GM19452 (cell line): ENCODE results near the gene BSND.
A peak's percentile ranks its signal among the peaks of the same experiment; 100 is the strongest.
"Not testable (repeated sequence)": the region's sequence is repeated elsewhere in the genome, so short reads cannot be mapped to it uniquely, and the experiment has no call there.

Experiments
- ATAC-seq: cut with Tn5 transposase; IDR thresholded peaks from one replicate; pipeline ENCODE4 v1.9.1; 2021; ENCODE audit not compliant: unreplicated experiment

Gene BSND

GRCh38 chr1:54998677-54999076 is at the start of gene BSND:
TSS of gene BSND (plus strand) at chr1:54998933. CDS start at chr1:54999187, 254 bp downstream.
- ATAC-seq: no peak

DNA sequence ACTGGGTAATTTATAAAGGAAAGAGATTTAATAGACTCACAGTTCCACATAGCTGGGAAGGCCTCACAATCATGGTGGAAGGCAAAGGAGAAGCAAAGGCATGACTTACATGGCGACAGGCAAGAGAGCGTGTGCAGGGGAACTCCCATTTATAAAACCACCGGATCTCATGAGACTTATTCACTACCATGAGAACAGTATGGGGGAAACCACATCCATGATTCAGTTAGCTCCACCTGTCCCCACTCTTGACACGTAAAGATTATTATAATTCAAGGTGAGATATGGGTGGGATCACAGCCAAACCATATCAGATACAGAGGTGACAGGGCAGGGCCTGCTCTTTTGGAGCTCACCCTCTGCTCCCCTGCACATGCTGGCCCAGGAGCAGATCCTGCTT is 49.7 kb upstream of the BSND start:
- ATAC-seq: no peak

- no peak for ATAC-seq
Measured at GRCh38 chr1:54950006-54950368, 48.7 kb upstream of the BSND start.

- ATAC-seq: no peak
Measured at GRCh38 chr1:54950369-54951163, 48.2 kb upstream of the BSND start.

GRCh38 chr1:54951810-54952226 is 46.9 kb upstream of the BSND start:
- ATAC-seq: no peak

GRCh38 chr1:54952950-54953718 is 45.6 kb upstream of the BSND start:
- no peak for ATAC-seq

DNA sequence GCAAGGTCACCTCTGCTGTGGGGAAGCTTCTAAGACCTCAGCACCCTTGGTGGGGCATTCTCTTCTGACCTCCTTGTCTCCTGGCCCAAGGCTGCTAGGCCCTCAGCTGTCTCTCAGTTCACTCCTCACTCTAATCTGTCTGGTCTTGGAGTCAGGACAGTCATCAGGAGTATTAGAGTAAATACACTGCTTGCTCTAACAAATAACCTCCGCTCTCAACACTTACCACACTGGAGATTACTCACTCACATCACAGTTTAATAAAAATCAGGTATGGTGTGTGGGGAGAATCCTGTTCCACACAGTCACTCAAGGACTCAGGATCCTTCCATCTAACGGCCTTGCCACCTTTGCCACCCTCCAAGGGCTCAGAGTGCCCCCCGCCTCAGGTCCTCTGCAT is 44.9 kb upstream of the BSND start:
- no peak for ATAC-seq

GRCh38 chr1:54955359-54955758 is 43.4 kb upstream of the BSND start:
- ATAC-seq: no peak

DNA sequence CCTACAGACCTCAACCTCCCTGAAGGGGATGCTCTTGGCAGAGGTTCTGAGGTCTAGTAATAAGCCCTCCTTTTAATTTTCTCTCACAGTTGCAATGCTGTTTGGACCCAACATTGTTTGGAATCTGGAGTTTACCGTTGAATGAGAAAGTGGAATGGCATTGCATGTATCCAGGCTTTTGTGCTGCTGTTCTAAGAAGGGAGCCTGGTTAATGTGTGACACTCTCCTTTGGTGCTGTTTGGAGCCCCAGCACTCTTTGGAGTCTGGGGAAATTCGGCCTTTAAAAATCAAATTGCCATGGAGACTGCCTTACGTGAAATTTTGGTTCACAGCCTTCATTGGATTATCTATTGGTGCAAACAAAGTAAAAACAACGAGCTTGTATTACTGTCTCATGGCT is 42.0 kb upstream of the BSND start:
- ATAC-seq: no peak

DNA sequence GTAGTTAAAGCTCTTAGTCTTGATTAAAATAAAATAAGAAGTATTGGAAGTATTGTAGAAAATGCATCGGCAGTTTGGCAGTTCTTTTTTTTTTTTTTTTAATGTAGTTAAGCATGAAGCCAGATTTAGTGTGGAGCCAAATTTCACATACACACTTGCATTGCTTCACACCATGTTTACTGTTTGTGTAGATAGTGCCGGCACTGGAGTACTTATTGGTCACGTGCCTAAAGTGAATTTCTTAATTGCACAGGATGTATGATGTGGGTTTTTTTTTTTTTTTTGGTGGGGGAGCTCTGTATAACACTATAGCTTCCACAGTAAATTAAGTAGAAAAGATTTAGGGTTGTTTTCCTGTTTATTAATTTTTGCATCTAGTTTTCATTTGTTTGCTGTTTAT is 39.5 kb upstream of the BSND start:
- ATAC-seq: no peak

- ATAC-seq: no peak
Measured at GRCh38 chr1:54962612-54963395, 35.9 kb upstream of the BSND start.

- ATAC-seq: not testable (repeated sequence)
Measured at GRCh38 chr1:54963829-54964228, 34.9 kb upstream of the BSND start.

- peak; percentile 95 for ATAC-seq
Measured at GRCh38 chr1:54965624-54966340, 33.0 kb upstream of the BSND start.

DNA sequence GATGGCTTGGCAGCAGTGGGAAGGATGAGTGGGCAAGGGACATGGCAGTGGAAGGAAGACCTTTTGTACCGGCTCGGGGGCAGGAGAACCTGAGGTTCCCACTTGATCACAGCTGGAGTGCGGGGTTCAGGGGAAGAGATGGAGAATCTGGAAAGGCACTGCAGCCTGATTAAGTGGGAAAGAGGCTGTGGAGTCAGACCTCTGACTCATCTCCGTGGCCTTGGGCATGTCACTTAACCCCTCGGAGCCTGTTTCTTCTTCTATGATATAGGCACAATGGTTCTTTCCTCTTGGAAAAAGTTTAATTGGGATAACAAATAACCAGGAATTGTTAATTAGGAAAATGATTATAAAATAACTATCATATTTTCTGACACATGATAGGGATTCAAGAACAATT is 31.4 kb upstream of the BSND start:
- ATAC-seq: no peak

- no peak for ATAC-seq
Measured at GRCh38 chr1:54968551-54968950, 30.2 kb upstream of the BSND start.

- ATAC-seq: no peak
Measured at GRCh38 chr1:54969879-54970278, 28.9 kb upstream of the BSND start.

DNA sequence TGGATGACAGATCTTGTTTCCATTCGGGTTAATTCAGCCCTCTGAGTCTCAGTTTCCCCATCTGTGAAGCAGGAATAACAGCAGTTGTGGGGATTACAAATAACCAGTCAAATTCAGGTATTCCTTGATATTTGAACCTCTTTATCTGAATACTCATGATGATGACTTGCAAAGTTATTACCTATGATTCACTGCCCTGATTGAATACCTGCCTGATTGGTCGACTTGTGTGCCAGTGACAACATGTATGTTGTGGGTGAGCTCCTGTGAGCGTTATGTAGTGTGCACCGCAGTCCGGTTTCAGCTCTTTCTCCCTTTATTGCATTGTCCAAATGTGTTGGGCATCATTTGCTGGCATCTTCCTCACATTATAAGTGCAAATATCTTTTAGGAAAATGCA is 27.8 kb upstream of the BSND start:
- ATAC-seq: no peak

DNA sequence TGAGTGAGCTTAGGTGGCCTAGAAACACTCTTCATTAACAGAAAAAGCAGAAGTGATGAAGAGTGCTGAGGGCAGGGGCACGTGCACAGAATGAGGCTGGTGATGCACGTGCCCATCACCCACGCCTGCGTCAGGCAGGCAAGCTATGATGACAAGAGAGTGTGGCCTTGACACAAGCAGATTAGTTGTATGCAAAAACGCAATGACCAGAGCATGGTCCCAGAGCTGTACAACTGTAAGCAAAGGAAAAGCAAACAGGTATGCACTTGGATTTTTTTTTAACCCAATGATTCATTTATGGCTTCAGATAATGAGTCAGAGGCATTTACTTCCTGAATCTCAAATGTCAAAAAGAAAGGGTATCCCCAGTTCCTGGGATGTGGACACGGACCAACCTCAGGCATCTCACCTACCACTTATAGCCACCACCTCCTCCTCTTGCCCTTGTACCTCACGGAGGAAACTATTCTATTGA is 27.4 kb upstream of the BSND start:
- ATAC-seq: peak; percentile 87

DNA sequence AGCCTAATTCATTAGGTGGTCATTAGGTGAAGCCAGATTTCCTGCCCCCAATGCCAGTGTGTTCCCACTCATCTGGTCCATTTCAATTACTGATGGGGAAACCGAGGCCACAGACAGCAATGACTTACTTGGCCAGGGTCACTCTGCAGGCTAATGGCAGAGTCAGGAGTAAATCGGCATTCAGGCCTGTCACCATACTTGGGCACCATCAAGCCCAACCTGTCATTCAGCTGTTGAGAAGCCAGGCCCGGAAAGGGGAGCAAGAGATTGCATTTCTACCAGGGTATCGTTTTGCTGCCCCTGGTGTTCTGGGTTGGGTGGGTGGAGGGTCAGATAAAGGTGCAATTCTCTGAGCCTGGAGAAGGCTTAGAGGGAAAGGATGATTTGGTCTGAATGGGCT is 26.3 kb upstream of the BSND start:
- no peak for ATAC-seq

GRCh38 chr1:54973205-54973921 is 25.4 kb upstream of the BSND start:
- no peak for ATAC-seq
